Stomach (tissue), 9 donors: Measurements from ENCODE around the gene CYP46A1. TPM values are rescaled to one million over a fixed set of nuclear protein-coding genes. Genes with fewer than 3 reads are reported as not detected.

Source experiments
- DNase-seq, 2 donors: peaks; one replicate each; pipeline versions ENCODE4 v3.0.0 to v3.0.0-alpha.2; 2013 to 2019
- H3K27ac ChIP-seq, 5 donors: fragments of 200-600 bp in 4 of 5; sonication (generic) in 4 of 5; one replicate each; pipeline ENCODE4 v1.5.1; 2013 to 2019; ENCODE audit warnings: mild to moderate bottlenecking in 1 of 5, moderate library complexity in 1 of 5
- H3K27me3 ChIP-seq, 3 donors: fragments of 200-600 bp; sonication (generic); one replicate each; pipeline ENCODE4 v1.5.1; 2017 to 2019; ENCODE audit warnings: mixed run types in 1 of 3
- H3K36me3 ChIP-seq, 4 donors: fragments of 200-600 bp; sonication (generic); 1 replicate in 3 of 4; 2 replicates in 1 of 4; pipeline ENCODE4 v1.5.1; 2016 to 2019
- H3K4me1 ChIP-seq, 4 donors: fragments of 200-600 bp; sonication (generic); one replicate each; pipeline ENCODE4 v1.5.1; 2016 to 2019
- H3K4me3 ChIP-seq, 4 donors: fragments of 200-600 bp; sonication (generic) in 3 of 4; one replicate each; pipeline ENCODE4 v1.5.1; 2016 to 2019; ENCODE audit warnings: mild to moderate bottlenecking in 1 of 4
- H3K9me3 ChIP-seq, 4 donors: fragments of 200-600 bp; sonication (generic); one replicate each; pipeline ENCODE4 v1.5.1; 2016 to 2019
- EP300 ChIP-seq: sonication (generic); formaldehyde crosslinking; IDR thresholded peaks from one replicate; pipeline ENCODE4 v1.6.1; 2017; ENCODE audit warnings: antibody characterized with exemption
- POLR2A ChIP-seq, 4 donors: fragments of 450-650 bp; IDR thresholded peaks; one replicate each; pipeline ENCODE4 v1.6.1; 2016; ENCODE audit warnings: antibody characterized with exemption in 4 of 4, control low read depth in 2 of 4, mild to moderate bottlenecking in 1 of 4, moderate library complexity in 1 of 4
- POLR2AphosphoS5 ChIP-seq, 3 donors: sonication (generic); formaldehyde crosslinking; IDR thresholded peaks; one replicate each; pipeline ENCODE4 v1.6.1; 2016; ENCODE audit warnings: antibody characterized with exemption in 3 of 3
- WGBS, 5 donors: extraction: QIAGEN DNeasy Blood & Tissue Kit in 3 of 5; methylation state at CpG; one replicate each; pipeline versions ENCODE4 v1.1.5 to v1.1.7; 2013 to 2018; 5-methylcytosine and 5-hydroxymethylcytosine counted together
- intact Hi-C: fragments of 100-400 bp; cut with DNase I; formaldehyde crosslinking; loops from one replicate; pipeline ENCODE4 v1.15.1; 2023; ENCODE audit warnings: low total_unique reads
- polyA plus RNA-seq, 3 donors: library from polyadenylated mRNA; stranded (reverse); fragments of 200-250 nt; gene quantifications; one replicate each; pipeline ENCODE4 v1.2.3, GENCODE V29; 2013
- total RNA-seq, 5 donors: library from RNA; depleted of rRNA; stranded (reverse); fragments of >200 nt; gene quantifications; one replicate each; pipeline versions ENCODE4 v1.1.0 to v1.2.3, GENCODE V29; 2014 to 2016
- TF ChIP-seq, protein P1 (sequence below), 7 experiments: fragments of 450-650 bp in 4 of 7; fragments of 200-600 bp in 3 of 7; sonication (generic) in 3 of 7; IDR thresholded peaks; one replicate each; pipeline ENCODE4 v1.5.1; 2016 to 2019; ENCODE audit warnings: antibody characterized with exemption in 7 of 7, control low read depth in 2 of 7, mild to moderate bottlenecking in 1 of 7
- donor health status: healthy with polysubstance abuse.
- donor health status: Bipolar disorder and iron deficiency.
- donor health status: healthy.

The CYP46A1 gene
- total and polyA plus RNA-seq, 8 donors: 0.15 to 2.9 (median 0.92) TPM; not detected in 2

DNA sequence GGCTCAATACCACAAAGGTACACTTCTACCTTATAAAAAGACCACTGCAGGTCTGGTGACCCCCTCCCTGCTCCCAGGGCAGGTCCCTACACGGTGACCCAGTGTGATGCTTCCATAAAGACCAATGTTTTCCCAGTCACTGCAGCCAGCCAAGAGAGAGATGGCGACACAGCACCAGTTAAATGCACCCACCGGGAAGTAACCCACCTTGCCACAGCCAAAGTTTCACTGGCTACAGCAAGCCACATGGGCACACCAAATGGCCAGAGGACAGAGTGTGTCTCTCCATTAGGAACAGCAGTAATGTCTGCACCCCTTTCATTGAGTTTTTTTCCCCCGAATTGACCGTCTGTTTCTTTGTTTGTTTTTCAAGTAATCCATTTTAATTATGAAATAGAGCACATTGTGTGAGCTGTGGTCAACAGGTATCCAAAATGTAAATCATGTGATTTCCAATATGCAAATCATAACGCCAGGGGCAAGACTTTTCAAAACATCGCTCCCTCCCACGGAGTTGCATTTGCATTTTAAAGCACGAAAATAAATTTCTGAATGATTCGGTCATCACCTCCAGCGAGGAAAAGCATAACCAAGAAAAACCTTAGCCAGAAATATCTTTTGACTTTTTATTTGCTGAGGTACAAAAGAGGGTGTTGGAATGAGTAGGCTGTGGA is 60.2 kb downstream of the CYP46A1 start:
- intact Hi-C loops: no loop called here
- H3K4me1 ChIP-seq: peaks cover 22 to 71% (median 46%) of the 10 kb centered on the region in 4 donors
- peak overlapping the region in 4 of 5 donors; percentile 73 to 86 (median 80) for H3K27ac ChIP-seq

GRCh38 chr14:99744873-99745224 is 60.8 kb downstream of the CYP46A1 start:
- TF ChIP-seq POLR2A (IDR thresholded peaks at IDR 0.05) (no peak), POLR2AphosphoS5 (IDR thresholded peaks at IDR 0.05) (no peak), EP300 (no peak)
- TF ChIP-seq, protein P1, sequence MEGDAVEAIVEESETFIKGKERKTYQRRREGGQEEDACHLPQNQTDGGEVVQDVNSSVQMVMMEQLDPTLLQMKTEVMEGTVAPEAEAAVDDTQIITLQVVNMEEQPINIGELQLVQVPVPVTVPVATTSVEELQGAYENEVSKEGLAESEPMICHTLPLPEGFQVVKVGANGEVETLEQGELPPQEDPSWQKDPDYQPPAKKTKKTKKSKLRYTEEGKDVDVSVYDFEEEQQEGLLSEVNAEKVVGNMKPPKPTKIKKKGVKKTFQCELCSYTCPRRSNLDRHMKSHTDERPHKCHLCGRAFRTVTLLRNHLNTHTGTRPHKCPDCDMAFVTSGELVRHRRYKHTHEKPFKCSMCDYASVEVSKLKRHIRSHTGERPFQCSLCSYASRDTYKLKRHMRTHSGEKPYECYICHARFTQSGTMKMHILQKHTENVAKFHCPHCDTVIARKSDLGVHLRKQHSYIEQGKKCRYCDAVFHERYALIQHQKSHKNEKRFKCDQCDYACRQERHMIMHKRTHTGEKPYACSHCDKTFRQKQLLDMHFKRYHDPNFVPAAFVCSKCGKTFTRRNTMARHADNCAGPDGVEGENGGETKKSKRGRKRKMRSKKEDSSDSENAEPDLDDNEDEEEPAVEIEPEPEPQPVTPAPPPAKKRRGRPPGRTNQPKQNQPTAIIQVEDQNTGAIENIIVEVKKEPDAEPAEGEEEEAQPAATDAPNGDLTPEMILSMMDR (IDR thresholded peaks at IDR 0.05): no peak
- intact Hi-C loops: no loop called here

More for the DNA sequence above, 60.2 kb downstream of the CYP46A1 start:
- no peaks in the 10 kb centered on the region for H3K27me3 ChIP-seq
- WGBS, 5 donors: 64 to 78% (median 74%) methylated on average over 11 of the region's 11 CpGs
- TF ChIP-seq, protein P1 (IDR thresholded peaks at IDR 0.05): no peak
- no peak for TF ChIP-seq EP300
- TF ChIP-seq POLR2A (IDR thresholded peaks at IDR 0.05): no peak
- TF ChIP-seq POLR2AphosphoS5 (IDR thresholded peaks at IDR 0.05): no peak
- no peaks in the 10 kb centered on the region for H3K9me3 ChIP-seq
- H3K36me3 ChIP-seq: no peaks in the 10 kb centered on the region
- DNase-seq: no peak
- H3K4me3 ChIP-seq: no peak overlapping the region

GRCh38 chr14:99745307-99745951 is 61.3 kb downstream of the CYP46A1 start:
- intact Hi-C loops: no loop called here
- peaks cover 22 to 72% (median 51%) of the 10 kb centered on the region in 4 donors for H3K4me1 ChIP-seq
- peak in 1 of 2 donors; percentile 58 for DNase-seq
- no peak overlapping the region for H3K4me3 ChIP-seq
- peak overlapping the region; percentile 49 to 86 (median 78) for H3K27ac ChIP-seq
- no peaks in the 10 kb centered on the region for H3K9me3 ChIP-seq
- no peaks in the 10 kb centered on the region for H3K27me3 ChIP-seq
- no peaks in the 10 kb centered on the region for H3K36me3 ChIP-seq
- TF ChIP-seq POLR2A (IDR thresholded peaks at IDR 0.05) (no peak), POLR2AphosphoS5 (IDR thresholded peaks at IDR 0.05) (peak in 2 of 3 donors; percentile 17 to 58)
- WGBS, 5 donors: 47 to 64% (median 61%) methylated on average over 10 of the region's 10 CpGs

More at GRCh38 chr14:99744873-99745224, 60.8 kb downstream of the CYP46A1 start:
- Histone ChIP-seq H3K36me3 (no peaks in the 10 kb centered on the region), H3K4me1 (peaks cover 22 to 72% (median 49%) of the 10 kb centered on the region in 4 donors), H3K27me3 (no peaks in the 10 kb centered on the region), H3K27ac (peak overlapping the region; percentile 29 to 86 (median 78)), H3K4me3 (no peak overlapping the region), H3K9me3 (no peaks in the 10 kb centered on the region)
- WGBS, 5 donors: 67 to 80% (median 76%) methylated on average over 7 of the region's 7 CpGs
- no peak for DNase-seq

- intact Hi-C loops: no loop called here
- Histone ChIP-seq H3K4me1 (peaks cover 23 to 68% (median 51%) of the 10 kb centered on the region in 4 donors), H3K27me3 (peaks cover 0 to 3% (median 1%) of the 10 kb centered on the region in 3 donors), H3K9me3 (no peaks in the 10 kb centered on the region), H3K36me3 (no peaks in the 10 kb centered on the region), H3K4me3 (no peak overlapping the region), H3K27ac (peak overlapping the region in 4 of 5 donors; percentile 73 to 86 (median 80))
- DNase-seq: no peak
- 51 to 69% (median 64%) methylated on average over 7 of the region's 7 CpGs for WGBS, 5 donors
- TF ChIP-seq, protein P1 (IDR thresholded peaks at IDR 0.05): no peak
- no peak for TF ChIP-seq POLR2AphosphoS5 (IDR thresholded peaks at IDR 0.05)
- TF ChIP-seq POLR2A (IDR thresholded peaks at IDR 0.05): no peak
- no peak for TF ChIP-seq EP300
These were observed 63.1 kb downstream of the CYP46A1 start for GRCh38 chr14:99747167-99747566.
